GM19397 (cell line): Measurements from ENCODE around the gene MSANTD1.
"Not testable (repeated sequence)": the region's sequence is repeated elsewhere in the genome, so short reads cannot be mapped to it uniquely, and the experiment has no call there.

Source experiments
- ATAC-seq: cut with Tn5 transposase; IDR thresholded peaks from one replicate; pipeline ENCODE4 v1.9.1; 2021; ENCODE audit warnings: mild to moderate bottlenecking, moderate library complexity; ENCODE audit not compliant: unreplicated experiment

MSANTD1 gene

GRCh38 chr4:3299976-3300671 lies 51.2 kb downstream of the MSANTD1 start:
- no peak for ATAC-seq

GRCh38 chr4:3300882-3301281 lies 51.9 kb downstream of the MSANTD1 start:
- not testable (repeated sequence) for ATAC-seq

GRCh38 chr4:3301450-3302172 lies 52.7 kb downstream of the MSANTD1 start:
- no peak for ATAC-seq

GRCh38 chr4:3302173-3302785 lies 53.3 kb downstream of the MSANTD1 start:
- ATAC-seq, result no peak

- ATAC-seq, result no peak
These were observed 54.0 kb downstream of the MSANTD1 start for GRCh38 chr4:3302786-3303564.

GRCh38 chr4:3303565-3303824 lies 54.5 kb downstream of the MSANTD1 start:
- ATAC-seq, result no peak

GRCh38 chr4:3303923-3304710 lies 55.2 kb downstream of the MSANTD1 start:
- ATAC-seq, result no peak

GRCh38 chr4:3304831-3305609 lies 56.1 kb downstream of the MSANTD1 start:
- no peak for ATAC-seq

- ATAC-seq, result no peak
These were observed 56.8 kb downstream of the MSANTD1 start for GRCh38 chr4:3305610-3306371.
